Fibroblast of lung (primary cell): ENCODE results near the gene WNK1. TPM values are rescaled to one million over a fixed set of nuclear protein-coding genes. Genes with fewer than 3 reads are reported as not detected.

ENCODE experiments used
- DNase-seq, 2 donors: peaks; one replicate each; pipeline versions ENCODE4 v3.0.0 to v3.0.0-alpha.2; 2010; ENCODE audit warnings: low read depth in 2 of 2
- H2AFZ ChIP-seq: 2 replicates; pipeline ENCODE4 v1.5.1; 2012; ENCODE audit warnings: low read length, control low read depth, inconsistent platforms
- H3K27ac ChIP-seq: 2 replicates; pipeline ENCODE4 v1.5.1; 2011; ENCODE audit warnings: low read length, control low read depth; ENCODE audit not compliant: insufficient read depth
- H3K27me3 ChIP-seq: 2 replicates; pipeline ENCODE4 v1.5.1; 2011; ENCODE audit warnings: mild to moderate bottlenecking, low read length; ENCODE audit not compliant: control insufficient read depth, insufficient read depth
- H3K36me3 ChIP-seq: 2 replicates; pipeline ENCODE4 v1.5.1; 2011; ENCODE audit warnings: low read length; ENCODE audit not compliant: control insufficient read depth, insufficient read depth
- H3K4me1 ChIP-seq: 2 replicates; pipeline ENCODE4 v1.5.1; 2011; ENCODE audit warnings: low read length; ENCODE audit not compliant: control insufficient read depth, insufficient read depth; ENCODE audit errors: extremely low read depth
- H3K4me2 ChIP-seq: 2 replicates; pipeline ENCODE4 v1.5.1; 2011; ENCODE audit warnings: low read length, control low read depth; ENCODE audit not compliant: insufficient read depth; ENCODE audit errors: extremely low read depth
- H3K4me3 ChIP-seq, 4 experiments: fragments of 200-600 bp in 1 of 4; sonication (generic) in 1 of 4; replicated peaks in 1 of 4; 2 replicates each; pipeline ENCODE4 v1.5.1; 2011 to 2016; ENCODE audit warnings: low read length in 4 of 4, low read depth in 3 of 4, mild to moderate bottlenecking in 3 of 4, control low read depth in 2 of 4, inconsistent platforms in 1 of 4, mixed read lengths in 1 of 4; ENCODE audit not compliant: insufficient read depth in 1 of 4; ENCODE audit errors: control extremely low read depth in 1 of 4
- H3K79me2 ChIP-seq: 2 replicates; pipeline ENCODE4 v1.5.1; 2012; ENCODE audit warnings: mild to moderate bottlenecking, low read length, inconsistent platforms; ENCODE audit not compliant: control insufficient read depth, insufficient read depth
- H3K9ac ChIP-seq: 2 replicates; pipeline ENCODE4 v1.5.1; 2011; ENCODE audit warnings: mild to moderate bottlenecking, low read length, control low read depth; ENCODE audit not compliant: insufficient read depth
- H3K9me3 ChIP-seq: 2 replicates; pipeline ENCODE4 v1.5.1; 2012; ENCODE audit warnings: low read depth, low read length; ENCODE audit not compliant: control insufficient read depth, insufficient read depth
- H4K20me1 ChIP-seq: 2 replicates; pipeline ENCODE4 v1.5.1; 2011; ENCODE audit warnings: low read length; ENCODE audit not compliant: control insufficient read depth, insufficient read depth; ENCODE audit errors: extremely low read depth
- CTCF ChIP-seq, 2 donors: IDR thresholded peaks in 1 of 2; conservative IDR thresholded peaks in 1 of 2; 1 replicate in 1 of 2; 2 replicates in 1 of 2; pipeline ENCODE4 v1.5.1; 2011 to 2012; ENCODE audit warnings: low read length in 2 of 2, control low read depth in 1 of 2, inconsistent platforms in 1 of 2, low read depth in 1 of 2, mild to moderate bottlenecking in 1 of 2
- EZH2 ChIP-seq: IDR thresholded peaks from 2 replicates; pipeline ENCODE4 v1.5.1; 2012; ENCODE audit warnings: low read length, control low read depth, mild to moderate bottlenecking; ENCODE audit errors: missing control alignments
- polyA plus RNA-seq, 2 donors: library from polyadenylated mRNA; depleted of rRNA in 1 of 2; stranded (reverse) in 1 of 2; unstranded in 1 of 2; fragments of >200 nt; gene quantifications; 2 replicates each; pipeline ENCODE4 v1.2.1, GENCODE V29; 2011 to 2012; ENCODE audit warnings: missing spikeins in 1 of 2
- total RNA-seq: library from RNA; depleted of rRNA; stranded (reverse); fragments of >200 nt; gene quantifications from 2 replicates; pipeline ENCODE4 v1.2.1, GENCODE V29; 2014

The WNK1 gene
- total and polyA plus RNA-seq, 2 donors (not counting 1 experiment from before 2014, with no cell fraction given): 38.5 to 130 TPM

GRCh38 chr12:835754-836518, 83.6 kb downstream of the WNK1 start:
- Histone ChIP-seq H4K20me1 (no peaks in the 10 kb centered on the region), H3K9ac (no peak overlapping the region), H3K4me2 (no peak overlapping the region), H2AFZ (no peak overlapping the region), H3K36me3 (no peaks in the 10 kb centered on the region), H3K27me3 (no peaks in the 10 kb centered on the region), H3K4me1 (no peaks in the 10 kb centered on the region), H3K79me2 (no peaks in the 10 kb centered on the region), H3K4me3 (no peak overlapping the region), H3K27ac (no peak overlapping the region), H3K9me3 (no peaks in the 10 kb centered on the region)
- TF ChIP-seq CTCF (conservative IDR thresholded peaks at IDR 0.05 in 1 of 2, IDR thresholded peaks at IDR 0.05 in 1 of 2; ENCODE audit: low read depth in 1 of 2, low read length in 2 of 2) (no peak), EZH2 (no peak)
- DNase-seq: no peak

DNA sequence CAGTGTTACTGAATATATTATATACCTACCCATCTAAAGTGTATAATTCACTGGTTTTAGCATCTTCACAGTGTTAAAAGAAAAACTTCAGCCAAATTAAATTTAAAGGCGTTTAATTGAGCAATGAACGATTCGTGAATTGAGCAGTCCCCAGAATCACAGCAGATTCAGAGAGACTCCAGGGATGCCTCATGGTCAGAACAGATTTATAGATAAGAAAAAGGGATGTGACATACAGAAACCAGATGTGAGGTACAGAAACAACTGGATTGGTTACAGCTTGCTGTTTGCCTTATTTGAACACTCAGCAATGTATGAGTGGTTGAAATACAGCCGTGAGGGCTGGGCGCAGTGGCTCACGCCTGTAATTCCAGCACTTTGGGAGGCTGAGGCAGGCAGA, 84.6 kb downstream of the WNK1 start:
- Histone ChIP-seq H3K79me2 (no peaks in the 10 kb centered on the region), H3K9me3 (no peaks in the 10 kb centered on the region), H3K4me1 (no peaks in the 10 kb centered on the region)

DNA sequence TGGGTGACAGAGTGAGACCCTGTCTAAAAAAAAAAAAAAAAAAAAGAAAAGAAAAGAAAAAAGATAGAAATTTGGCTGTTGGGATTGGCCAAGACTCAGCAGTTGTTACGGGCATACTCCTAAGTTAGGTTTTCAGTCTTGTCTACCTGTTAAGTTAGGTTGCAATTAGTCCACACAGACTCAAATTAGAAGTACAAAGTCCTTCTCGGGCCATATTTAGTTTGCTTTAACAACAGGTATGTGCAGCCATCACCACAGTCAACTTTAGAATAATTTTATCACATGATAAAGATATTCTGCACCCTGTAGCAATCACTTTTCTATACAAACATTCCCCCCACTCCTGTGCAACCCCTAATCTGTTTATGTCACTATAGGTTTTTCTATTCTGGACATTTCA, 85.2 kb downstream of the WNK1 start:
- no peak for TF ChIP-seq EZH2
- TF ChIP-seq CTCF (conservative IDR thresholded peaks at IDR 0.05 in 1 of 2, IDR thresholded peaks at IDR 0.05 in 1 of 2; ENCODE audit: low read depth in 1 of 2, low read length in 2 of 2): no peak
- Histone ChIP-seq H4K20me1 (no peaks in the 10 kb centered on the region), H3K27ac (no peak overlapping the region), H3K4me1 (no peaks in the 10 kb centered on the region), H3K9ac (no peak overlapping the region), H3K27me3 (no peaks in the 10 kb centered on the region), H2AFZ (no peak overlapping the region), H3K4me2 (no peak overlapping the region), H3K79me2 (no peaks in the 10 kb centered on the region), H3K9me3 (no peaks in the 10 kb centered on the region), H3K36me3 (no peaks in the 10 kb centered on the region), H3K4me3 (no peak overlapping the region)
- DNase-seq: no peak

More for the DNA sequence above, 84.6 kb downstream of the WNK1 start:
- Histone ChIP-seq H3K27me3 (no peaks in the 10 kb centered on the region), H3K27ac (no peak overlapping the region), H3K4me3 (no peak overlapping the region), H3K9ac (no peak overlapping the region), H4K20me1 (no peaks in the 10 kb centered on the region), H2AFZ (no peak overlapping the region), H3K36me3 (no peaks in the 10 kb centered on the region), H3K4me2 (no peak overlapping the region)
- TF ChIP-seq CTCF (conservative IDR thresholded peaks at IDR 0.05 in 1 of 2, IDR thresholded peaks at IDR 0.05 in 1 of 2; ENCODE audit: low read depth in 1 of 2, low read length in 2 of 2): no peak
- TF ChIP-seq EZH2: no peak
- no peak for DNase-seq
